Esophagus squamous epithelium (tissue), 4 donors: ENCODE data around the gene PARD3B.

Experiments used
- POLR2A ChIP-seq, 4 donors: fragments of 450-650 bp; IDR thresholded peaks; one replicate each; pipeline ENCODE4 v1.6.1; 2017; ENCODE audit warnings: antibody characterized with exemption in 4 of 4, mild to moderate bottlenecking in 4 of 4, moderate library complexity in 3 of 4
- TF ChIP-seq, protein P1 (sequence below), 6 experiments: fragments of 450-650 bp in 4 of 6; fragments of 200-600 bp in 2 of 6; sonication (generic) in 2 of 6; IDR thresholded peaks; one replicate each; pipeline ENCODE4 v1.5.1; 2016 to 2019; ENCODE audit warnings: antibody characterized with exemption in 6 of 6, mild to moderate bottlenecking in 4 of 6, moderate library complexity in 4 of 6

DNA sequence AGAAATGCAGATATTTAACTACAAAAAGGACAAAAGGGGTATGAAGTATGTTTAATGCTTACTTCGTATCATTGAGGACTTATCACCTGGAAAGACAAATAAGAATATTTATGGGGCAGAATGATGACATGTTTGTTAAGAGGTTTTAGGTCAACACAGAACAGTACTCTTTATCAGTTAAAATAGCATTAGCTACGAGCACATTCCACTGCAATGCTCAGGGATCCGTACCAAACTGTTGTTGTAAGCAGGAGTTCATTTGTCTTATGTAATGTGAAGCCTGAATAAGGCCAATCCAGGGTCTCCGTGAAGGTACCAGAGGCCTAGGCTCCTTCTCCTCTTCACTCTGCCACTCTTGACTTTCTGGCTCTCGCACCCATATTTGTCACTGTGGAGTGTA lies 671.3 kb downstream of the PARD3B start:
- TF ChIP-seq, protein P1, sequence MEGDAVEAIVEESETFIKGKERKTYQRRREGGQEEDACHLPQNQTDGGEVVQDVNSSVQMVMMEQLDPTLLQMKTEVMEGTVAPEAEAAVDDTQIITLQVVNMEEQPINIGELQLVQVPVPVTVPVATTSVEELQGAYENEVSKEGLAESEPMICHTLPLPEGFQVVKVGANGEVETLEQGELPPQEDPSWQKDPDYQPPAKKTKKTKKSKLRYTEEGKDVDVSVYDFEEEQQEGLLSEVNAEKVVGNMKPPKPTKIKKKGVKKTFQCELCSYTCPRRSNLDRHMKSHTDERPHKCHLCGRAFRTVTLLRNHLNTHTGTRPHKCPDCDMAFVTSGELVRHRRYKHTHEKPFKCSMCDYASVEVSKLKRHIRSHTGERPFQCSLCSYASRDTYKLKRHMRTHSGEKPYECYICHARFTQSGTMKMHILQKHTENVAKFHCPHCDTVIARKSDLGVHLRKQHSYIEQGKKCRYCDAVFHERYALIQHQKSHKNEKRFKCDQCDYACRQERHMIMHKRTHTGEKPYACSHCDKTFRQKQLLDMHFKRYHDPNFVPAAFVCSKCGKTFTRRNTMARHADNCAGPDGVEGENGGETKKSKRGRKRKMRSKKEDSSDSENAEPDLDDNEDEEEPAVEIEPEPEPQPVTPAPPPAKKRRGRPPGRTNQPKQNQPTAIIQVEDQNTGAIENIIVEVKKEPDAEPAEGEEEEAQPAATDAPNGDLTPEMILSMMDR (IDR thresholded peaks at IDR 0.05), result no peak
- TF ChIP-seq POLR2A (IDR thresholded peaks at IDR 0.05), result no peak
